GM19035 (cell line): ENCODE data around the gene SYT17.
A peak's percentile ranks its signal among the peaks of the same experiment; 100 is the strongest.

Experiments
- ATAC-seq: cut with Tn5 transposase; IDR thresholded peaks from one replicate; pipeline ENCODE4 v1.9.1; 2021; ENCODE audit not compliant: unreplicated experiment

The SYT17 gene

DNA sequence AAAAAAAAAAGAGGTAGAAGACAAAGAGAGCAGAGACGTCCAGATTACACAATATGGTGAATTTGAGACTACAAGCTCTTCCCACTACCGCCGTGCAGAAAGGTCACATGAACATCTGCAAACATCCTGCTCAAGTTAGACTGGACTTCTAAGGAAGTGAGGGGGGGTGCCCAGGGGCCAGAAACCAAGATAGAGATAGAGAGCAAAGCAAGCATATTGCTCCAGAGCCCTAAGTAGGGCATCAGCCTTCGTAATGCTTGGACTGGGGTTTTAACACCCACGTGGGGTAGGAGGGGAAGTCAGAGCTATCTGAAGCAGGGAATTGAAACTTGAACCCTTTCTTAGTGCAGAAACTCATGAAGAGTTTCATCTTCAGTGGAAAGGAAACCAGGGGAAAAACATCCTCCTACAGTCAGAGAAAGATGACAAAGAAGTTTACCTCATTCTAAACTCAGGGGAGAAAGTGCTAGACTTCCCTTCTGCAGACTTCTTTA is 126.2 kb downstream of the SYT17 start:
- peak; percentile 77 for ATAC-seq

DNA sequence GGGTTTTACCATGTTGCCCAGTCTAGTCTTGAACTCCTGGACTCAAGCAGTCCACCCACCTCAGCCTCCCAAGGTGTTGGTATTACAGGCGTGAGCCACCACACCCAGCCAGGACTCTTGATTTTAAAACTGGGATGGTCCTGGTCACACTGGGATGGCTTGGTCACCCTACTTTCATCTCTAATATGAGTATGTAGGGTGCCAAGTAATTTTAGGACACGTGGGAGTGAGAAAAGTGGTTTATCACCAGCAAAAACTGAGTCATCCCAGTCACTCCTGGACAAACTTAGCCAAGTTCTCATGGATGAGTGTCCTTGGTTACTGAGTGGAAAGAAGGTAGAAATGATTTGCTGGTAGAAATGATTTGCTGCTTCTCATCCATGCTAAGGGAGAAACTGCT is 127.4 kb downstream of the SYT17 start:
- ATAC-seq, result no peak

DNA sequence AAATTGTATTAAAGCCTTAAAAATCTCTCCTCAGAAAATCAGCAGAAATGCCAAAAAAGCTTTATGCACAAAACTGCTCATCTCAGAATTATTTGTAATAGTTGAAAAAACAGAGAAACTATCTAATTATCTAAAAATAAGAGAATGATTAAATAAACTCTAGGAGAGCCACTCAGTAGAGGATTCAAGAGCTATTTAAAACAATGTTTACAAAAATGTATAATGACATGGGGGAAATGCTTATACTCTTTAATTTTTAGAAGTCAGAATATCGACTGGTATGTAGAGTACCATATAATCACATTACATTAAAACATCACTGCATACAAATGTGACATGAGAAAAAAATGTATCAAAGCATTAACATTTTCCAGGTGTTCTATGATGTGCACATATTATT is 129.4 kb downstream of the SYT17 start:
- ATAC-seq, result no peak

DNA sequence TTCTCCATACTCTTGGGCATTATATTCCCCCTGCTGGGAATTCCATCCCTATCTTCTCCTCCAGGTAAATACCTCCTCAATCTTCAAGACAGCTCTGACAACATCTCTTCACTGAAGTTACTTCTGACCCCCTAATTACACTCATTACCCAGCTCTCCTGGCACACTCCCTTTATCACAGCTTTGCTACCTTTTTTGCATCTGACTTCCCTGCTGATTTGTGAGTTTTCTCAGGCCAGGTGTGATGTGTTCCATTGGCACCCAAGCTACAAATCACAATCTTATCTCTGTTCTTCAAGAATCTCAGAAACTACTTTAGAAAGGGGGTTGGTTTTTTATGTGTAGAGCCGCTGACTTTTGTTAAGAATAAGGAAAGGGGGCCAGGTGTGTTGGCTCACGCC is 131.5 kb downstream of the SYT17 start:
- ATAC-seq, result no peak

DNA sequence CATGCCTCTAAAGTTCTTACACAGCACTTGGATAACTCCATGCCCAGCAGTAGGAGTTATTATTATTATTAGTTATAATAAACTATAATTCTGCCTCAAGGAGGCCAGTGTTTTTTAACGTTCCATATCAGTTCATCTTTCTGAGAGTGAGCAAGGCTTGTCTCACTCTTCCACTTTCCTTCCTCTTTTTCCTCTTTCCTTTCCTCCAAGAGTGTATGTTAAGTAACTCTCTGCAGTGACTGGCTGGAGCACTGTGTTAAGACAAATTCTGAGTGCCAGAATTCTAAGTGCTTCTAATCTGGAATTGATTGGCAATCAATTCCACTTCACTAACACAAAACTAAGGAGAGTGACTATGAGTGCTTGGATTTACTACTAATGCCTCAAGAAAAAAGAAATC is 133.9 kb downstream of the SYT17 start:
- no peak for ATAC-seq

DNA sequence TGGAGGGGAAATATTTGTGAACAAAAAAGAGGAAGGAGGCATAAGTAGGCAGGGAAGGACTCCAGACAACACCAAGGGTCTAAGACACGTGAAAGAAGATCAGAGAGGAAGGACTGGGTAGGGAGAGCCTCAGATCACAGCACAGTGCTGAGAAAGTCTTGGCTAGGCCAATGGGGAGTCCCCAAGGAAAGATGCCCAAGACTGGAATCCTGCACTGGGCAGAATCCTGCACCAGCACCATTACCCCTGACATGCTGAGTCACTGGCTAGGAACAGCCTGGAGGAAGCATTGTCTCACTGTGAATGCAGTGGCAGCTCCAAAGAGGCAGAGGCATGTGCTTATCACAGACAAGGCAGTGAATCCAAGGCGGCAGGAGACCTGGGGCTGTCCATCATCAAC is 136.7 kb downstream of the SYT17 start:
- no peak for ATAC-seq

DNA sequence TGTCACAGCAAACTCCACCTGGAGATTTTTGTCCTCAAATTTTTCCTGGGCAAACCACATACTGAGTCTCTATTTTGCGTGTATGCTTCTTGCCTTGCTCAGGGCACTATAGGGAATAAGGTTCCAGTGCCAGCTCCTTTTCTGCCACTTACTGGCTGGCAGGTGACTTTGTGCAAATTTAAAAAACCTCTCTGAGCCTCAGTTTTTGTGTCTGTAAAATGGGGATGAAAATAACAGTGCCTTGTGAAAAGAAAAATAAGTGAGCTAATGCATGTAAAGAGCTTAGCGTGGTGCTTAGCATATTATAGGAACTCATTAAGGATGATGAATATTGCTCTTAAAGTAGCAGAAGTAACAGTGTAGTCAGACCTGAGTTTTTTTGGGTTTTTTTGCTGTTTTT is 137.4 kb downstream of the SYT17 start:
- no peak for ATAC-seq

DNA sequence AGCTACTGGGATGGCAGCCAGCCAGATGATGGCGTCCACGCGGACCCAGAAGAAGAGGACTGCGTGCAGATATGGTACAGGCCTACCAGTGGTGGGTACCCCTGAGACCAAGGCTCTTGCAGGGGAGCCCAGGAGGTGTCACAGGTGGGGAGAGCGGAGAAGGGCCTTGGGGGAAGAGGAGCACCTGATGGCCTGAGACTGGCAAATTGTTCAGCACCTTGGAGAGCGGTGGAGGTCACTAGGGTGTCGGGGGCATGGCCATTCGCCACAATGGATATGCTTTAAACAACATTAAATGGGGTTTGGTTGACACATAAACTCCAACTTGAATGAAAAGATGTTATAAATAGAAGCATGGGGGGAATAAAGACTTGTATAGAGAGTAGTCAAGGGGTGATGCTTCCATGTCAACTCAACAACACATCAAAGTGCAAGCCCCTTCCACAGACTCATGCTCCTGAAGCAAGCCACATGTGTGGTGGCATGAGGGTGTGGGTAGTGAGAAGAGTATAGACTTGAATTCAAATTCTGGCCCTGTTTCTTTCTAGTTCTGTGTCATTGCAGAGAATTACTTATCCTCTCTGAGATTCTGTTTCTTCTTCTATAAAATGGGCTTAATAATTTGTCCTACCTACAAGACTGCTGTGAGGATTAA is 139.7 kb downstream of the SYT17 start:
- ATAC-seq, result no peak

DNA sequence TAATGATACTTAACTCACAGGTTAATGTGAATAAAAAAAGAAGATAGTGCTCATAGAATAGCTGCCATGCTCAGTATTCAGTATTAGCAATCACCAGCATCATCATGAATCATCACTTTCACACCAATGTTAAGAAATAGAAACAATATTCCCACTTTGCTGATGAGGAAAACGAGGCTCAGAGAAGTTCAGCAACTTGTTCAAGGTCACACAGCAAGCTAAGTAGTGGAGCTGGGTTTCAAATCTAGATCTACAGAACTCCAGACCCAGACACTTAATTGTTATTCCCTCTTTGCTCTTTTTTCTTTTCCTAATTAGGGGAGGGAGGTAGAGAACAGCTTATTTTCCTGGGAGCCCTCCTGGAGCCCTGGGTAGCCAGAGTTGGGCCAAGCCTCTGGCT is 140.4 kb downstream of the SYT17 start:
- ATAC-seq, result no peak

DNA sequence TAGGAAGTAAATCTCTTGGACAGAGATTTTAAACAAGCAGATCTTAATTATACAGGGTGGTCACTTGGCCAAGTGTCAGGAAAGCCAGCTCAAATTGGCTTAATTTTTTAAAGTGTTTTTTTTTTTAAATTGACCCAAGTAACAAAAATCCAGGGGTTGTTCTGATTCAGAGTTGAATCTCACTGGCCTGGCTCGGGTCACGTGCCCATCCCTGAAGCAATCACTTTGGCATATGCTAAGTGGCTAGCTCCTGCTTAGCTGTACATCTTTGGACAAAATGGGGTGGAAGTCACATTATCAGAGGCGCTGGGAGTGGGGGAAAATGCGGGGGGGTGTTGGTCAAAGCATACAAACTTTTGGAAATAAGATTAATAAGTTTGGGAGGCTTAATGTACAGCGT is 141.1 kb downstream of the SYT17 start:
- ATAC-seq, result no peak

DNA sequence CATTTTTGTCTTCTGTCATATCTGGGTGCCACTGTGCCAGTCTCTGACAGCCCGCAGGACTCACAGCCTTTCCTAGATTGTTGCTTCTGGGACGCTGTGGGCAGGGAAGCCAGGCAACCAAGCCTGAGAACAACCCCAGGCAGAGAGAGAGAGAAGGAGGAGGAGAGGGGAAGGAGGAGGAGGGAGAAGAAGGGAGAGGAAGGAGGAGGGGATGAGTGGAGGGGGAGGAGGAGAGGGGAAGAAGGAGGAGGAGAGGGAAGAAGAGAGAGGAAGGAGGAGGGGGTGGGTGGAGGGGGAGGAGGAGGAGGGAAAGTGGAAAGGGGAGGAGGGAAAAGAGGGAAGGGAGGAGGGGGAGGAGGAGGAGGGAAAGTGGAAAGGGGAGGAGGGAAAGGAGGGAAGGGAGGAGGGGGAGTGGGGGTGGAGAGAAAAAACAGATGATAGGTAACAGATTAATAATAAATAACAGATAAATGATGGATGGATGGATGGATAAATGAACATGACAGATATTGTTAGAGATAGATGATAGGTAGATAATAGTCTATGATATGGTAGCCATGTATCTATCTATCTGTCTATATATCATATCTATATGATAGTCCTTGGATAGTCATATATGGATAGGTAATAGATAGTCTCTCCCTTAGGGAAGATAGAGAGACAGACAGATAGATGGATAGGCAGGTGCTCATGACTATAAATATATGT is 146.8 kb downstream of the SYT17 start:
- no peak for ATAC-seq

DNA sequence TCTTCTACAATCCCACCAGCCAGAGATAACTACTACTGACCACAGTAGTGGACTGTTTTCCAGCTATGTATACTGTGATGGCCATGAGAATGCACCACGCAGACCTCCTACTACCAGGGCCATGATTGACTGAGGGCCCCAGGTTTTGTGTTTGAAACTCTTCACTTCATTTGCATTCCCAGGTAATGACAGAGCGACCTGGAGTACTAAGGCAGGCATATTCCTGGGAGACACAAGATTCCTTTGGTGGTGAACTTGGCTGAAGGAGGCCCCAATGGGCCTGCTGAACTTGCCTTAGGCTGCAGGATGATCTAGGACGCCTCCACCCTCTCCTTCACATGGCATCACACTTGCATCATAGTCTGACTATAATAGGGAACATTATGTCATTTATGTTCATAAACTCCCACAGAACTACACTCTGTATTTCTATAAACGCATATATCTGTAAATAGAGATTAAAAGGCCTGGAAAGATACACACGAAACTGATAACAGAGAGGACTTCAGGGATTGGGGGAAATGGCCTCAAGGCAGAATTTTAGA is 147.9 kb downstream of the SYT17 start:
- ATAC-seq, result no peak

DNA sequence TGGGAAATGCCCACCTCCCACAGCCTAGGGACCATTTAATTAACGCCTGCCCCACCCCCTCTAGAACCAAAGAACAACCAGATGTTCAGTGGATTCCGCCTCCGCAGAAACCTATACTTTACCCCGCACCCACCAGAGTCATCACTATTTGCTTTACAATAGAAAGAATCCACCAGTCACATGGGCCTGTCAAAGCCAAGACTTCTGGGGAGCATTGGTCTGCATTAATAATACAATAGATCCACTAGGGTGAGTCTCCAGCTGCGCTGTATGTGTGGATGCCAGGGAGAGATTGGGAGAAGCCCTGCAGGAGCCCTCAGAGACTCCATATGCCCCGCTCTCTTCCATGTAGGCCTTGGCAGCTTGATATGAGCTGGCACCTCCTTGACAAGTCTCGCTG is 148.8 kb downstream of the SYT17 start:
- no peak for ATAC-seq
